WTC11 (cell line): ENCODE measurements around the gene SOWAHA. TPM values are rescaled to one million over a fixed set of nuclear protein-coding genes. Genes with fewer than 3 reads are reported as not detected.

Source experiments
- AR ChIP-seq: fragments of 250-450 bp; sonication (Bioruptor Pico); IDR thresholded peaks from 2 replicates; pipeline ENCODE4 v1.9.0; 2021; ENCODE audit warnings: mild to moderate bottlenecking
- ARID4B ChIP-seq: sonication (generic); formaldehyde crosslinking; IDR thresholded peaks from 2 replicates; pipeline ENCODE4 v1.8.0; 2023; ENCODE audit warnings: missing genetic modification reagents, mild to moderate bottlenecking, borderline replicate concordance
- ATF3 ChIP-seq: sonication (generic); formaldehyde crosslinking; conservative IDR thresholded peaks from 2 replicates; pipeline ENCODE4 v1.8.1; 2022; ENCODE audit warnings: mild to moderate bottlenecking, missing genetic modification reagents
- CREM ChIP-seq: sonication (generic); formaldehyde crosslinking; IDR thresholded peaks from 2 replicates; pipeline ENCODE4 v1.8.1; 2022; ENCODE audit warnings: mild to moderate bottlenecking, missing genetic modification reagents, moderate library complexity
- EMX1 ChIP-seq: fragments of 250-450 bp; sonication (Bioruptor Pico); IDR thresholded peaks from 2 replicates; pipeline ENCODE4 v1.8.0; 2021; ENCODE audit warnings: mild to moderate bottlenecking
- ESRRA ChIP-seq: sonication (generic); formaldehyde crosslinking; IDR thresholded peaks from 2 replicates; pipeline ENCODE4 v1.8.1; 2022; ENCODE audit warnings: mild to moderate bottlenecking, missing genetic modification reagents, borderline replicate concordance
- GABPB1 ChIP-seq: sonication (generic); formaldehyde crosslinking; IDR thresholded peaks from 2 replicates; pipeline ENCODE4 v1.8.1; 2023; ENCODE audit warnings: mild to moderate bottlenecking, missing genetic modification reagents
- GRHL2 ChIP-seq: fragments of 250-450 bp; sonication (Bioruptor Pico); IDR thresholded peaks from 2 replicates; pipeline ENCODE4 v1.8.0; 2022; ENCODE audit warnings: mild to moderate bottlenecking, moderate library complexity; ENCODE audit not compliant: insufficient replicate concordance, severe bottlenecking
- IRF2 ChIP-seq: sonication (generic); formaldehyde crosslinking; IDR thresholded peaks from 2 replicates; pipeline ENCODE4 v1.8.0; 2022; ENCODE audit warnings: low read depth, missing genetic modification reagents, borderline replicate concordance
- KAT7 ChIP-seq: sonication (generic); formaldehyde crosslinking; IDR thresholded peaks from 2 replicates; pipeline ENCODE4 v1.8.1; 2023; ENCODE audit warnings: missing genetic modification reagents, mild to moderate bottlenecking, borderline replicate concordance
- MLX ChIP-seq: sonication (generic); formaldehyde crosslinking; IDR thresholded peaks from 2 replicates; pipeline ENCODE4 v1.8.1; 2023; ENCODE audit warnings: mild to moderate bottlenecking, missing genetic modification reagents, moderate library complexity
- MXD4 ChIP-seq: fragments of 250-450 bp; sonication (Bioruptor Pico); IDR thresholded peaks from 2 replicates; pipeline ENCODE4 v1.8.0; 2021; ENCODE audit warnings: mild to moderate bottlenecking, moderate library complexity, borderline replicate concordance
- NFATC4 ChIP-seq: fragments of 250-450 bp; sonication (Bioruptor Pico); IDR thresholded peaks from 2 replicates; pipeline ENCODE4 v1.9.0; 2021; ENCODE audit warnings: mild to moderate bottlenecking
- NFE2L1 ChIP-seq: sonication (generic); formaldehyde crosslinking; IDR thresholded peaks from 2 replicates; pipeline ENCODE4 v1.8.1; 2023; ENCODE audit warnings: missing genetic modification reagents
- OVOL2 ChIP-seq: fragments of 250-450 bp; sonication (Bioruptor Pico); IDR thresholded peaks from 2 replicates; pipeline ENCODE4 v1.9.0; 2021; ENCODE audit warnings: mild to moderate bottlenecking, borderline replicate concordance
- SP1 ChIP-seq: sonication (generic); formaldehyde crosslinking; conservative IDR thresholded peaks from 2 replicates; pipeline ENCODE4 v1.8.1; 2022; ENCODE audit warnings: missing genetic modification reagents
- TP53 ChIP-seq: sonication (generic); formaldehyde crosslinking; IDR thresholded peaks from 2 replicates; pipeline ENCODE4 v1.8.1; 2023; ENCODE audit warnings: mild to moderate bottlenecking, missing genetic modification reagents
- USF1 ChIP-seq: sonication (generic); formaldehyde crosslinking; IDR thresholded peaks from 2 replicates; pipeline ENCODE4 v1.8.0; 2022; ENCODE audit warnings: mild to moderate bottlenecking, missing genetic modification reagents
- USF2 ChIP-seq: sonication (generic); formaldehyde crosslinking; IDR thresholded peaks from 2 replicates; pipeline ENCODE4 v1.8.1; 2023; ENCODE audit warnings: mild to moderate bottlenecking, missing genetic modification reagents, moderate library complexity
- ZMAT4 ChIP-seq: fragments of 250-450 bp; sonication (Bioruptor Pico); IDR thresholded peaks from 2 replicates; pipeline ENCODE4 v1.9.0; 2021; ENCODE audit warnings: mild to moderate bottlenecking
- ZNF121 ChIP-seq: sonication (generic); formaldehyde crosslinking; IDR thresholded peaks from 2 replicates; pipeline ENCODE4 v1.8.0; 2023; ENCODE audit warnings: missing genetic modification reagents
- ZNF425 ChIP-seq: fragments of 250-450 bp; sonication (Bioruptor Pico); conservative IDR thresholded peaks from 2 replicates; pipeline ENCODE4 v1.9.0; 2021; ENCODE audit warnings: mild to moderate bottlenecking
- ZNF671 ChIP-seq: fragments of 250-450 bp; sonication (Bioruptor Pico); IDR thresholded peaks from 2 replicates; pipeline ENCODE4 v1.8.0; 2021; ENCODE audit warnings: mild to moderate bottlenecking
- total RNA-seq: library from RNA; stranded (reverse); gene quantifications from 3 replicates; pipeline ENCODE4 v1.2.3, GENCODE V29; 2021

Gene SOWAHA
- total RNA-seq, 1 experiment from 2014 or later: 0.11 TPM

- TF ChIP-seq SP1 (no peak; the same call in 1 of the 2 replicates), ZNF671 (CRISPR knock-in tag) (no peak), MLX (CRISPR knock-in tag) (no peak), ARID4B (CRISPR knock-in tag) (peak; percentile 93), AR (no peak), IRF2 (CRISPR knock-in tag) (no peak), GABPB1 (no peak), USF1 (CRISPR knock-in tag) (peak; percentile 50; the same call in 1 of the 2 replicates), OVOL2 (no peak), USF2 (CRISPR knock-in tag) (peak; percentile 11; the same call in 1 of the 2 replicates), TP53 (peak; percentile 93; the same call in 1 of the 2 replicates), KAT7 (CRISPR knock-in tag) (no peak), GRHL2 (CRISPR knock-in tag) (no peak), ZNF121 (CRISPR knock-in tag) (no peak), ATF3 (CRISPR knock-in tag) (no peak), NFE2L1 (CRISPR knock-in tag) (peak; percentile 73), ESRRA (CRISPR knock-in tag) (0 out of 2 replicates have a peak, but pooled peaks have one; percentile 61), ZNF425 (CRISPR knock-in tag) (no peak), MXD4 (CRISPR knock-in tag) (no peak), EMX1 (CRISPR knock-in tag) (no peak), CREM (peak; percentile 82), NFATC4 (no peak), ZMAT4 (no peak)
Observed at GRCh38 chr5:132822650-132823480, 9.8 kb downstream of the SOWAHA start (continued).
